HG03342 (cell line): ENCODE data around the gene PLPP2.
"Not testable (repeated sequence)": the region's sequence is repeated elsewhere in the genome, so short reads cannot be mapped to it uniquely, and the experiment has no call there.

ENCODE experiments used
- ATAC-seq: cut with Tn5 transposase; IDR thresholded peaks from one replicate; pipeline ENCODE4 v1.9.1; 2021; ENCODE audit warnings: mild to moderate bottlenecking, moderate library complexity; ENCODE audit not compliant: unreplicated experiment

The PLPP2 gene

DNA sequence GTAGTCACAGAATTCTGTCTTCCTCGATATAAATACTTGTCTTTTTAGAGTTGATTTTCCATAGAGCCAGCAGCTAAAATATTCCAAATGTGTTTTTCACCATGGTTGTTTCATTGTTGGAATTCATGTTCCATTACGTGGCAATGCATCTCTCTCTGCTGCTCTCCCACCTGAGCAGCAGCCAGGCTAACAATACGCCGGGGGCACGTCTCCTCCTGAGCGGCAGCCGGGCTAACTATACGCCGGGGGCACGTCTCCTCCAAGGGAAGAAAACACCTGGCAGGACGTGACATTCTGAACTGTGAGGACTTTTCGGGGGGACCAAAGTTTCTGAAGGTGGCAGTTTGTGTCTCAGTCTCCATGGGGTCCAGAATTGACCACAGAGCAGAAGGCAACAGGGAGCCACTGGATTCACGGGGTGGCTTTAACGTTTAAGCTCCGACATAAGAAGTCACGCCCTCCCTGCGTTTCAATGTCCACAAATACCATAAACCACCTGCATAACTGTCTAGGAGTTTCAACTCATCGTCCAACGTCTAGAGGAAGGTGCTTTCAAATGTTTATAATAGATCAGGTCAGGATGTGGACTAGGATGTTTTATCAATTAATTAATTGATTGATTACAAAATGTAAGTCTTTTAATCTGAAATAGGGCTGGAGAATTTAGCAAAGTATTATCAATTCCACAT, 15.1 kb downstream of the PLPP2 start:
- no peak for ATAC-seq

DNA sequence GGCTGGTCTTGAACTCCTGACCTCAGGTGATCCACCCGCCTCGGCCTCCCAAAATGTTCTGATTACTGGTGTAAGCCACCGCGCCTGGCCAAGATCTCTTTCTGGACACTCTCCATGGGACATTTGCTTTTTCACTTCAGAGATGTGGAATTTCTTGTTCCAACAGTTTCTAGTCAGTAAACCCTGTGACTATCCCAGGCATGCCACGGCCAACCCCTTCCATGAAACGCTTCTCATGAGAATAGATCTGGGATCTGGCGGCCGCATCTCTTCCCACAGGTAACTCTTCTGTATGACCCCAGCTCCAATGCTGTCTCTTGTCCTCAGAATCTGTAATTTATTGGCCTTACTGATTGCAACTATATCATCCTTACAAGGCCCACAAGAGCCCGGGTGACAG, 16.2 kb downstream of the PLPP2 start:
- ATAC-seq: no peak

DNA sequence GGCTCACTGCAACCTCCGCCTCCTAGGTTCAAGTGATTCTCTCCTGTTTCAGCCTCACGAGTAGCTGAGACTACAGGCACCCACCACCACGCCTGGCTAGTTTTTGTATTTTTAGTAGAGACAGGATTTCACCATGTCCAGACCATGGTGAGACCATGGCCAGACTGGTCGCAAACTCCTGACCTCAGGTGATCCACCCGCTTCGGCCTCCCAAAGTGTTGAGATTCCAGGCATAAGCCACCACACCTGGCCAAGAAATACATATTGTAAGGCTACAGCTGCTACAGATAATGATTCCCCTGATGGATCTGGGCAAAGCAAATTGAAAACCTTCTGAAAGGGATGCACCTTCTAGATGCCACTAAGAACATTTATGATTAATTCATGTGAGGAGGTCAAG, 17.8 kb downstream of the PLPP2 start:
- no peak for ATAC-seq

DNA sequence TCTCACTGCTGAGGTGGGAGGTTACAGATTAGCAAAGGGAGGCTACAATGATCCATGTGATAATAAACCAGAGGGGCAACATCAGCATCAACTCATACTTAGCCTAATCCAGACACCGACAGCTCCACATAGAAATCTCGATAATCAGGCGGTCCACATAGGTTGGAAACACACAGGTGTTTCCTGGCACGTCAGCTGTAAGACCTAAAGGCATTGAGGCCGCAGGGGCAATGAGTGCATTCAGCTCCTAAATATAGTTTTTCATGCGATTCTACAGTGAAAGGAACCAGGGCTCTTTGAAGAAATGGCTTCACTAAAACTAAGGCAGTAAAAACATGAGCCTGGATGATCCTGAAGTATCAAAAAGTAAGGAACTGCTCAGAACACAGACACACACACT, 19.3 kb downstream of the PLPP2 start:
- no peak for ATAC-seq

DNA sequence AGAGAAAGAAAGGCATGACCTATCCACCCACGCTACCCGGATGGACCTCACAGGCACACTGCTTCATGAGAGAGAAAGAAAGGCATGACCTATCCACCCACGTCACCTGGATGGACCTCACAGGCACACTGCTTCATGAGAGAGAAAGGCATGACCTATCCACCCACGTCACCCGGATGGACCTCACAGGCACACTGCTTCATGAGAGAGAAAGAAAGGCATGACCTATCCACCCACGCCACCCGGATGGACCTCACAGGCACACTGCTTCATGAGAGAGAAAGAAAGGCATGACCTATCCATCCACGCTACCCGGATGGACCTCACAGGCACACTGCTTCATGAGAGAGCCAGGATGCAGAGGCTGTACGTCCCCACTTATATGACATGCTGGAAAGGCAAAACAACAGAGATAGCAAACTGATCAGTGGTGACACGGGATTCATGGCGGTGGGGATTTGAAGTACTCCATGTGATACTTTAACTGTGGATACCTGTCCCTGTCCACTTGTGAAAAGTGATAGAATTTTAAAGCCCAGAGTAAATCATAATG, 20.4 kb downstream of the PLPP2 start:
- ATAC-seq: not testable (repeated sequence)

DNA sequence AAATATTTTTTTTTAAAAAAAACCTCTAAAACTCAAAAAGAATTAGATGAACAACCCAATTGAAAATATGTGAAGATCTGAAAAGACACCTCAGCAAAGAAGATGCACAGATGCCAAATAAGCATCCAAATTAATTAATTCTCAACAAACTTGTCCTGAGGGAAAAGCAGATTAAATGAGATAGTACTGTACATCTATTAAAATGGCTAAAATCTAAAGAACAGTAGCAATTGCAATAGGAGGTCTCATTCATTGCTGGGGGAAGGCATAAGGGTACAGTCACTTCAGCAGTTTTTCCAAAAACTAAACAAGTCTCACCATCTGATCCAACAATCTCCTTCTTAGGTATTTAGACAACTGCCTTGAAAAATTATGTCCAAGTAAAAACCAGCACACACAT, 22.0 kb downstream of the PLPP2 start:
- no peak for ATAC-seq

DNA sequence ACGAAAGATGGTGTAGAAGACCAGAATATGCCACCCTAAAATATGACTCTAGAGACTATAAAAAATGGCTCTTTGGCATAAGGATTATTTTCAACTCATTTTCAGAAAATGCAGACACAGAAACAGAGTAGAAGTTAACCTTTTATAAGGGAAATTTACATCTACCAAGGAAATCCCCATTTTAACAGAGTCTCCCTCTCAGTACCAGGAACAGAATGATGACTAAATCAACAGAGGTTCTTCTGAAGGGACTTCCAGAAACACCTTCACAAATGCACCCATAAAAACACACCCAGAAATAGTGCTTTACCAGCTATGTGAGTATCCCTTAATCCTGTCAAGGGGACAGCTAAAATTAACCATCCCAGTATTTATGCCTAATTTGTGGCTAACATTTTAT, 29.1 kb downstream of the PLPP2 start:
- no peak for ATAC-seq

DNA sequence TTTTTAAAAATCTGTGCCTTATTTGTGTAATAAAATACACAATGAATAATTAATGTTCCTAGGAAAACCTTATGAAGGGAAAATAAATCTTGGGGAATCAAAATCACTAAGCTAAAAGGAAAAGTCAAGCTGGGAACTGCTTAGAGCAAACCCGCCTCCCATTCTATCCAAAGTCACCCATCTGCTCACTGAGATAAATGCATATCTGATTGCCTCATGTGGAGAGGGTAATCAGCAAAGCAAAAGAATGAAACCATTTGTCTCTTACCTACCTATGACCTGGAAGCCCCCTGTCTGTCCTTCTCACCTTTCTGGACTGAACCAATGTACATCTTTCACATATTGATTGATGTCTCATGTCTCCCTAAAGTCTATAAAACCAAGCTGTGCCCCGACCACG, 34.4 kb downstream of the PLPP2 start:
- ATAC-seq: not testable (repeated sequence)

DNA sequence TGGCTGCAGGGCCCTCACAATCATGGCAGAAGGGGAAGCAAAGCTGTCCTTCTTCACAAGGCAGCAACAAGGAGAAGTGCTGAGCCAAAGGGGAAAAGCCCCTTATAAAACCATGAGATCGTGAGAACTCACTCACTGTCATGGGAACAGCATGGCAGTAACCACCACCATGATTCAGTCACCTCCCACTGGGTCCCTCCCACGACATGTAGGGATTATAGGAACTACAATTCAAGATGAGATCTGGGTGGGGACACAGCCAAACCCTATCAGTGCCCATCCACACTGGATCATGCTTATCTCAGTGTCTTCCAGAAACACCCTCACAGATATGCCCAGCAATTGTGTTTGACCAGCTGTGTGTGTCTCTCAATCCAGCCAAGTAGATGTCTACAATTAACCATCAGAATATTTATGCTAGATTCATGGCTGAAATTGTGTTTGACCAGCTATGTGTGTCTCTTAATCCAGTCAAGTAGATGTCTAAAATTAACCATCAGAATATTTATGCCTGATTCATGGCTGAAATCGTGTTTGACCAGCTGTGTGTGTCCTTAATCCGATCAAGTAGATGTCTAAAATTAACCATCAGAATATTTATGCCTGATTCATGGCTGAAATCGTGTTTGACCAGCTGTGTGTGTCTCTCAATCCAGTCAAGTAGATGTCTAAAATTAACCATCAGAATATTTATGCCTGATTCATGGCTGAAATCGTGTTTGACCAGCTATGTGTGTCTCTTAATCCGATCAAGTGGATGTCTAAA, 38.6 kb downstream of the PLPP2 start:
- ATAC-seq: not testable (repeated sequence)

DNA sequence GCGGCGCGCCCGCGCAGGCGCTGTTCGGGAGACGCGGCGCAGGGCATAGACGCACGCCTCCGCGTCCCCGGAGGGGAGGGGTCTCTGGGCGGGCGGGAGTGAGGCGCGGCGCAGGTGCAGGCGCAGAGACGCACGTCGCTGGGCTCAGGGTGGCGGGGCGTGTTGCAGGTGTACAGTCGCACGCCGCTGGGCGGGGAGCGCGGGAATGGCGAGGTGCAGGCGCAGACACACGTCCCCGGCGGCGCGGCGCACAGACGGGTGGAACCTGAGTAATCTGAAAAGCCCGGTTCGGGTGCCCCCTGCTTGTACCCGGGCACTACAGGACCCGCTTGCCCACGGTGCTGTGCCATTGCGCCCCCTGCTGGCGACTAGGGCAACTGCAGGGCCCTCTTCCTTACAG, 44.7 kb downstream of the PLPP2 start:
- no peak for ATAC-seq

DNA sequence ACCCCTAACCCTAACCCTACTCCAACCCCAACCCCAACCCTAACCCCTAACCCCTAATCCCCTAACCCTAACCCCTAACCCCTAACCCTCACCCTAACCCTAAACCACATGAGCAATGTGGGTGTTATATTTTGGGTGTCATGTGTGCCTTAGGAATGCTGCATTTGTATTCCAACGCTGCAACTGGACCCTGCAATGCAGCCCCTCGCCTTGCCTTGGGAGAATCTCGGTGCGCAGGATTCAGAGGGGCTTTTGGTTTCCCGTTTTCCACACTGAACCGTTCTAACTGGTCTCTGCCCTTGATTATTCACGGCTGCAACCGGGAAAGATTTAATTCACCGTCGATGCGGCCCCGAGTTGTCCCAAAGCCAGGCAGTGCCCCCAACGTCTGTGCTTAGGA, 45.3 kb downstream of the PLPP2 start:
- ATAC-seq: not testable (repeated sequence)

DNA sequence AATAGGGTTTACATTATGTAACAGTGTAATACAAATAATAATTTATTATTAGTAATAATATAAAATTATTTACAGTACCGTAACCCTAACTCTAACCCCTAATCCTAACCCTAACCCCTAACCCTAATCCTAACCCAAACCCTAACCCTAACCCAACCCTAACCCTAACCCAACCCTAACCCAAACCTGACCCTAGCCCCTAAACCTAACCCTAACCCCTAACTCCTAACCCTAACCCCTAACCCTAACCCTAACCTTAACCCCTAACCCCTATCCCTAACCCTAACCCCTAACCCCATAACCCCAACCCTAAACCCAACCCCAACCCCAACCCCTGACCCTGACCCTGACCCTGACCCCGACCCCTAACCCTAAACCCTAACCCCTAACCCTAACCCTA, 45.7 kb downstream of the PLPP2 start:
- no peak for ATAC-seq
